OCI-LY7 (cell line): Measurements from ENCODE around the gene GCH1.

Source experiments
- CTCF ChIP-seq: fragments of 200-600 bp; sonication (generic); conservative IDR thresholded peaks from 2 replicates; pipeline ENCODE4 v1.5.1; 2014; ENCODE audit warnings: mild to moderate bottlenecking, antibody characterized with exemption, low read length, moderate library complexity, mixed read lengths
- EZH2phosphoT487 ChIP-seq: fragments of 200-600 bp; sonication (generic); IDR thresholded peaks from 2 replicates; pipeline ENCODE4 v1.6.1; 2018; ENCODE audit warnings: low read depth, borderline replicate concordance, mild to moderate bottlenecking, mixed run types, antibody characterized with exemption, low read length, moderate library complexity, mixed read lengths

GRCh38 chr14:54817506-54817905 lies 85.1 kb downstream of the GCH1 start:
- TF ChIP-seq CTCF (no peak), EZH2phosphoT487 (no peak)
